ENCODE measurements around the gene TANC1.

DNA sequence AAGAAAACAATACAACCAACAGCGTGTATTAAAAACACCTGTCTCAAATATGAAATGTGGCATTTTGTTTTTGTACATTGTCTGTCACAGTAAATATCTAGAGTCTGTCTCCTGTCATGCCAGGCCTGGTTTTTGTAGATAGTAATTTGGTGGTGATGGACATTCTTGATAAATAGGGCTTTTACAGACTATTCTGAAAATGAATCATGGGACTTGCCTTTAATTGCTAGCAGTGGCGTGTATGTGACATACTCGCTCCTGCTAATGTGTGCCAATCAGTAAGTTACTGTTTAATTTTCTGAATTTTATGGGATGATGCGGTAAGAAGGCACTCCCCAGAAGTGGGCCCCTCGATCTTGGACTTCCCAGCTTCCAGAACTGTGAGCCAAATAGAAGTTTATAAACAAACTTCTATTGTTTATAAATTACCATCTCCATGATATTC is 83.7 kb downstream of the TANC1 start:
- no peak for TF ChIP-seq CTCF (IDR thresholded peaks at IDR 0.05)
- TF ChIP-seq POLR2A (IDR thresholded peaks at IDR 0.05) = no peak
